GM18868 (cell line): ENCODE results near the gene HTR5A.
"Not testable (repeated sequence)": the region's sequence is repeated elsewhere in the genome, so short reads cannot be mapped to it uniquely, and the experiment has no call there.

Experiments used
- ATAC-seq: cut with Tn5 transposase; IDR thresholded peaks from one replicate; pipeline ENCODE4 v1.9.1; 2021; ENCODE audit warnings: mild to moderate bottlenecking, moderate library complexity; ENCODE audit not compliant: unreplicated experiment

Gene HTR5A

DNA sequence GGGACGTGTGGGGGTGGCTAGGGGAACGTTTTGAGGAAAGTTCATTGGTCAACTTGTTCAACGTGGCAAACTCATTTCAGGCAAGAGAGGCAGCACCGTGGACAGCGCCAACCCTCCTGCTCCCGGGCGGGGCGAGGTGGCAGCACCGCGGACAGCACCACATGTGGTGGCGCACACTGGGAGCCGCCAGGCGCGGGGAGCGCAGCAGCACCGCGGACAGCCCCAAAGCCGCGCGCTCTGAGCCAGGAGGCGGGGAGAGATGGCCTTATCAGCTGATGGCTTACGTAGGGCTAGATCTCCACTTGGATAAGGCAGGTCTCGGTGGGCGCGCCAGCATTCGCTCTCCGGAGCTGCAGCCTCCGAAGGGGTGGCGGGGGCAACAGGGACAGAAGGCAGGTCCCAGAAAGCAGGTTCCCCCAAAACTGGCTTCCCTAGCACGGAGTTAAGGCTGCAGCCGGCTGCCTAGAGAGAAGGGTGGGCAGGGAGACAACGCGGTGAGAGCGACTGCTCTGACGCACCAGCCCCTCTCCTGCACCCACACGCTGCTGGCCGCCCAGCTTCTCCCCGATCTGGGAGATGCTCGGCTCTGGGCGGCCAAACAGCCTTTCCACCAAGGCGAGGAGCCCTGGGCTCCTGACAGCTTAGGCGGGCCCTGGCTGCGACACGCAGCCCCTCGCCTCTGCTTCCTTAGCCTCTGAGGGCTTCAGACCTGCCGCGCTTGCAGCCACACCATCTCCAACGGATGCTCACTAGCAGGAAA, at the start of gene HTR5A:
HTR5A (plus strand) TSS at position 333 of the 760 bp plus-strand sequence. CDS start 576 bp downstream, outside the sequence.
- peak; percentile 99 for ATAC-seq

DNA sequence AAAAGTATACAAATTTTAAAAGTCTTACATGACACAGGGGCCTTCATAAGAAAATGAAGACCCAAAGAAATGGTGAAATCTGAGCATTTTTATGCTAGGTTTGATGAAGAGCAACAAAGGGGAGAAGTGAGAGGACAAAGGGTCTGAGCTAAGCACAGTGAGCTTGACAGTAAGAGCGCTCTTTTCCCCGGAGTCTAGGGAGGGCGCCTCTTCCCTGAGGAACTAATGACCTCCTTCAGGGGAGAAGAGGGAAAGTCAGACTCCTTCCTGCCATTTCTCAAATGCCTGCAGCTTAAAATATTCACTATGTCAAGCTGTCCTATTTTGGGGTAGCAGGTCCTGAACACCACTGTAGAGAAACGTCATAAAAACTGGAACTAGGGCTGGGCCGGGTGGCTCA, 49.1 kb upstream of the HTR5A start:
- ATAC-seq, result no peak

DNA sequence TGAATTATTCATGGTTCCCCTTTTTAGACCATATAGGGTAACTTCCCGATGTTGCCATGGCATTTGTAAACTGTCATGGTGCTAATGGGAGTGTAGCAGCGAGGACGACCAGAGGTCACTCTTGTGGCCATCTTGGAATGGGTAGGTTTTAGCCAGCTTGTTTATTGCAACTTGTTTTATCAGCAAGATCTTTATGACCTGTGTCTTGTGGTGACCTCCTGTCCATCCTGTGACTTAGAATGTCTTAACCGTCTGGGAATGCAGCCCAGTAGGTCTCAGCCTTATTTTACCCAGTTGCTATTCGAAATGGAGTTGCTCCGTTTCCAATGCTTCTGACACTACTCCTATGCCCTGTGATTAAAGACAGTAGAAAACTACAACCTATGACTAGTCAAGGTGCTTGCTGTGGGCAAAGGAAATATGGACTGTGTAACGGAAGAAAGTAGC, 48.4 kb upstream of the HTR5A start:
- no peak for ATAC-seq

DNA sequence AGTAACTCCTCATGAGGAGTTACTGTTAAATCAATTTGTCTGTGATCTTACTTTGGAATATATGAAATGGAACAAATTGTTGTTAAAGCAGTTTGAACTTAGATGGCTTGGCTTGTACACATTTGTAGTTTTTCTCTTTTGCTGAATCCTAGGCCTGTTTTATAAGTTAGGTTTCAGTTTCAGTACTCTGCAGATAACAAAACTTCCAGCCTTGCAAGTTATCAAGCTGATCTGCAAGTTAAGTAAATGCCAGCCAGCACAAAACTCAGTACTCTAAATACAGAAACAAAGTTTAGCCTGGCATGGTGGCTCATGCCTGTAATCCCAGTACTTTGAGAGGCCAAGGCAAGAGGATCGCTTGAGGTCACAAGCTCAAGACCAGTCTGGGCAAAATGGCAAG, 42.2 kb upstream of the HTR5A start:
- no peak for ATAC-seq

DNA sequence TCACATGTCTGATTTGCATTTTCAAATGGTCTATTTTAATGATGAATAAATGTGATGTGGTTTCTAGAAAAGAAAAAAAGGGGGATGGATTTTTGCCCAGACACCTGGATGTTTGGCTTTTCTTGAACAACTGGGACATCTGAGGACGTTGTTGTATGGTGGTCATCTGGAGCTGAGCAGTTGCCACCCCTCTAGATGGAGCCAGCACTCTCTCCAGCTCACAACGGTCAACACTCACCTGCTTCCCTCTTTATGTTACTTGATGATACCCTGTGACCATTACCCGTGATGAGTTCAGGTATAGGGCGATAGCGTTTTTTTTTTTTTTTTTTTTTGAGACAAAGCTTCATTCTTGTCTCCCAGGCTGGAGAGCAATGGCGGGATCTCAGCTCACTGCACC, 37.1 kb upstream of the HTR5A start:
- ATAC-seq, result no peak

DNA sequence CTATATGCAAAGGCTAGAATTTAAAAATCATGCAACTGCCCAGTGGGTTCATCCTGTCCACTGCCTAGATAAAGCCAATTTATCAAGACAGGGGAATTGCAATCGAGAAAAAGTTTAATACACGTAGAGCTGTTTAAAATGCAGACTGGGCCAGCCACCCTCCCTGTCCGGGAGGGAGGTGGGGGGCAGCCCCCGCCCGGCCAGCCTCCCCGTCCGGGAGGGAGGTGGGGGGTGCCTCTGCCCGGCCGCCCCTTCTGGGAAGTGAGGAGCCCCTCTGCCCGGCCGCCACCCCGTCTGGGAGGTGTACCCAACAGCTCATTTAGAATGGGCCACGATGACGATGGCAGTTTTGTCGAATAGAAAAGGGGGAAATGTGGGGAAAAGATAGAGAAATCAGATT, 35.6 kb upstream of the HTR5A start:
- ATAC-seq, result not testable (repeated sequence)

DNA sequence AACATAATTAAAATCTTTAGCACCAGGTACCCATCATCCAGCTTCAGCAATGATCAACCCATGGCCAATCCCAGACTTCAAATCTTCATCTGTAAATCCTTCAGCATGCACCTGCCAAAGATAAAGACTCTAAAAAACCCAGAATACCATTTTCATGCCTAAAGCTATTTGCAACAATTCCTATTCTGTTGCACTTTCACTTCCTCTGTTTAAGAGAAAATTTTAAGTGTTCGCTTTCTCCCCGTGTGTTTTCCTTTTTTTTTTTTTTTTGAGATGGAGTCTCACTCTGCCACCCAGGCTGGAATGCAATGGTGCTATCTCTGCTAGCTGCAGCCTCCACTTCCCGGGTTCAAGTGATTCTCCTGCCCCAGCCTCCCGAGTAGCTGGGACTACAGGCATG, 31.8 kb upstream of the HTR5A start:
- no peak for ATAC-seq

DNA sequence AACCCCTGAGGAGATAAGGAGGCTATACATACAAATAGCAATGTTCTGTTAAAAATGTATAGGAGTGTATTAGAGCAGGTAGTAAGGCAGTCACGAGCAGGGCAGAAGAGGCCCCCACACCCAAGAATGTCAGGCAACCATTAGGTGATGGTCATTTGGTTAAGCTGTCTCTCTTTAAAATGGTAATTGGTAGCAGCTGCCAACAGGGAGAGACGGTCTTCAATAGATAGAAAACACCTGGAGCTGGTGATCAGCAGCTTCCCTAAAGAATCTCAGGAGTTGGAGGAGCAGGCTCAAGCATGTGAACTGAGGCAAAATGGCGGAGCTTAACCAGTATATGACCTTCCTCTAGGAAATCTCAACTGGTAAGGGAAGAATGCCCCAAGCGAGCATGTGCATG, 26.4 kb upstream of the HTR5A start:
- ATAC-seq, result no peak

DNA sequence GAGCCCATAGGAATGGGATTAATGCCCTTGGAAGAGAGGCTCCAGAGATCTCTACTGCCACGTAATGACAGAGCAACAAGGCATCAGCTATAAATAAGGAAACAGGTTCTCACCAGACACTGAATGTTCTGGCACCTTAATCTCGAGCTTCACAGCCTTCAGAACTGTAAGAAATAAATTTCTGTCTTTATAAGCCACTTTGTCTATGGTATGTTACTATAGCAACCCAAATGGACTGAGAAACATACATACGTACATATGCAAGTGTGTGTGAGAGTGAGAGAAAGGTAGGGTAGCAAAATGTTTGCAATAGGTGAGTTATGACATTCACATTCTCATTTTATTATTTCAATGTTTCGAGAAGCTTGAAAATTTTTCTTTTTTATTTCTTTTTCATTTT, 22.1 kb upstream of the HTR5A start:
- ATAC-seq, result no peak

DNA sequence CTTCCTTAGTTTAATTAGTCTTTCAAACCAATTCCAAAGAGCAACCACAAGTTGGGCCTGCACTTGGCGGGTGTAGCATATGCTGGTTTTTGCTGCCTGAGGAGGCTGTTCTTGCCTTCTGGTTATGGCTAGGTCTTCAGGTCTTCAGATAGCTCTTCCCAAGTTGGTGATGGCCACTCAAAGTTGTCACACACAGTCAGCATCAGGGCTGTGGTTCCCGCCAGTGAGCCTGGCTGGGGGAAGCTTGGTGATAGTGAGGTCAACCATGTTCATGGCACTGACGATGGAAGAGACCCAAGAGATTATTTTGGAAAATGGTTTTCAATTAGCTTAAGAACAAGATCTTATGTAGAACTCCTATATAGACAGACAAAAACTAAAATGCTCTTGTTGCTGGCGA, 18.8 kb upstream of the HTR5A start:
- ATAC-seq, result no peak

DNA sequence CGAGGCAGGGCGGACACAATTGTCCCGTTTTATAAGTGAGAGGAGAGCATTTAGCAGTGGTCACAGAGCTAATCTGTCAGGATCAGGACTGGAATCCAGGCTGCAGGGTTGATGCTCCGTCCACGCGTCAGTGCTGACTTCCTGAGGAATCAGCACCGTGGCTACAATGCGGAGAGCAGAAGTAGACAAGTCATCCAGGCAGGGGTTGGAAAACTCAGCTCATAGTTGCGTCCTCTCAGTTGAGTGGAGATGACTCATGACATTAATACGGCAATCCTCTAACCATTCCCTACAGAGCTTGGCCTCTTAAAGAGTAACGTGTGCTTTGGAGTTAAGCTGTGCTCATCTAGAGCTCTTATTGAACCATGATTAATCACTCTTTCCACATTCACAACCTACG, 17.1 kb upstream of the HTR5A start:
- no peak for ATAC-seq

DNA sequence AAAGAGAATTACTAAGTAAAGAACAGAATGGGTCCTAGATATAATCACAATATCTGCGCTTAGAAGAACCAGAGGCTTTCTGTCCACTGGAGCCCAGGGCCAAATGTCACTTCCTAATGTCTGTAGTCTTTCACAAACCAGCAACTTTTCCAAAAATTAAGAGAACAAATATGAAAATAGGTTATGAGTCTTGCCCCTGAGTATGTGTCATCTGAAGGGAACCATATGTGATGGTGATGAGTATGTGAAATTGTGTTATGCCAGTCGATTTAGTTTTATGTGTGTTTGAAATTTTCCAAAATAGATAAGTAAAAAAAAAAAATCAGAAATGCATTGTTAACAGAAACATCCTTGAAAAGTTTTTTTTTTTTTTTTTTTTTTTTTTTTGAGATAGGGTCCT, 15.4 kb upstream of the HTR5A start:
- ATAC-seq, result no peak

DNA sequence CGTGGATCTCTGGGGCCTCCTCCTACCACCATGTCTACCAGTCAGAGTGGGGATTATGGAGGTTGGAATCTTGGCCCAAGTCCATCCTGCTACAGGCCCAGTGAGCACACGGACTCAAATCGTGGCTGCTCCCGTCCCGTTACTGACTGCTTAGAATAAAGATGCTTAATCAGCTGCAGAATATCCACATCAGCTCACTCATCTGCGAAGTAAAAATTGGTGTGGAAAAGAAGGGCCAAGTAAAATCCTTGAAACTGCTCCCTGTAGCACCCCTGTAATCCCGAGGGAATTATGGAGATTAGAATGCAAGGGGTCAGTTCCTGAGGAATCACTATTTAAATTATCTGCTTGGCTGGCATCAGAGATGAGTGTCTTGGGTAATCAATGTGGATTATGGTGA, 13.0 kb upstream of the HTR5A start:
- ATAC-seq, result no peak

DNA sequence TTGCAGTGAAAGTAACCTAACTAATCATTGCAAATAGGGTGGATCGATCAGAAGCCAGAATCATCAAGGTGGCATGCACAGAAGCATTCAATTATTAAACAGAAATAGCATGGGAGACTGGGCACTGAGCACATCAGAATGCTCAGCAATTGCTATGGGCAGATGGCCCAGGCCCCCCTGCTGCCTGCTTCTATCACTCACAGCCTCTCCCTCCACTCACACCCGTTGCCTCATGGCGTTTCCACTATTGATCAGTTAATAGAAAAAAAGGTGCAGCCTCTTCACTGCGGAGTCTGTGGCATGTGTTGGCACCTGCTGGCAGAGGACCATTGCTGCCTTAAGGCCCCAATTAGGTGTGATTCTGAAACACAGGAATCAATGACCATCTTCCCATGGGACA, 11.2 kb upstream of the HTR5A start:
- no peak for ATAC-seq

DNA sequence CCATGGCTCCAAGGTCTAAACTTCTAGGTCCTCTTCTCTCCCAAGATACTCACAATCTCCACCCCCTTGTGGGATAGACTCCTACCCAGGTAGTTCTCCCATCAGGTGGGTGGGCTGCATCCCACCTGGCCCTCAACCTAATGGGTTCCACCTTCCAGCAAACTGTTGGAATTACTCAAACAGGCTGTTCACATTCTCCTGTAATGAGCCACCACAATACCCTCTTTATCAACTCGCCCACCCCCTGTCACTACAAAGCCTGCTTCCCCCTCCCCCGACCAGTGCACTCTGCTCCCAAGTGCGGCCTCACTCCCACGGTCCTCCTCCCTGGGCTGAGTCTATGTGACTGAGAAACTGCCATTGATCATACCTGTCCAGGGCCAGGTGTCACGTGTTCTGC, 10.4 kb upstream of the HTR5A start:
- no peak for ATAC-seq

DNA sequence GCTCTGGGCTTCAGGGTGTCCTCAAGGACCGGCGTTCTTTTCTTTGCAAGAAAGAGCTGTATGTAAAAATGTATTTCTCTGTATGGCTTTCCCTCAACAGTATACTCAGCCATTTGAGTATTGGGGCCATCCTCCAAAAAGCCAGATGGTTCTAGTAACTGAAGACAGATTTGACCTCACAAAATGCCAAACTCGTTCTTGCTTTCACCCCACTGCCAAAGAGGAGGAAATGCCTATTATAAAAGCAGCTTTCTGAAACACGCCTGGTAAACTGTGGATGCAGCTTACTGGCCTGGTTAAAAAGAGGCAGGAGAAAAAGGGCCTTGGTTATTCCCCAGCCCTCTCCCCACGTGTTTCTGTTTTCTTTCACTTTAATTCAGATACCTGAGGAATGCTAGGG, 7.7 kb upstream of the HTR5A start:
- no peak for ATAC-seq

DNA sequence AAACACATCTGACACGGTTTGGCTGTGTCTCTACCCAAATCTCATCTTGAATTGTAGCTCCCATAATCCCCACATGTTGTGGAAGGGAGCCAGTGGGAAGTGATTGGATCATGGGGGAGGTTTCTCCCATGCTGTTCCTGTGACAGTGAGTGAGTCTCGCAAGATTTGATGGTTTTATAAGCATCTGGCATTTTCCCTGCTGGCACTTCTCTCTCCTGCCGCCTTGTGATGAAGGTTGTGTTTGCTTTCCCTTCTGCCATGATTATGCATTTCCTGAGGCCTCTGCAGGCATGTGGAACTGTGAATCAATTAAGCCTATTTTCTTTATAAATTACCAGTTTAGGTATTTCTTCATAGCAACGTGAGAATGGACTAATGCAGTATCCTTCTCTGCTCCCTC, 5.9 kb upstream of the HTR5A start:
- ATAC-seq, result no peak

DNA sequence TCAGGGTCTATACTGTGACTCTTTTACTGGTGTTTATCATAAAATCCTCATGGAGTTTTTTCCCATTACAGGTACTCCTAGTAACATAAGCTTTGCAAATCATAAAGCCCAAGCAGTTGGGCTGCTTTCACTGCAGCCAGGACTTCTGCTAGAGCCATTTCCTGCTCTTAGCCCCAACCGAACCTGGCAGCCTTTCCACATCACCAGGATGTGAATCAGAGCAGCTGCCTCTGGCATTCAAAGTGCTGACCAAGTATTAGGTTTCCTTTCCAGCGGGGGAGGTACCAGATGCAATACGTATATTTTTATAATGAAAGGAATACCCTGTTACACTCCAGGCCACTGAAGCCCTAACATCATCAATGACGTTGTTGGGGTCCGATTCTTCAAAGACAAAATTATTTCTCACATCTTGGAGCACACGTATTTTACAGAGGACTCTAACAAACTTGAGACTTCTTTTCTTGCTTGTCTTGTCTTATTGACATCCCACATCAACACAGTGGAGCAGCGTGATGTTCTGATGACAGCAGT, 3.6 kb upstream of the HTR5A start:
- no peak for ATAC-seq

DNA sequence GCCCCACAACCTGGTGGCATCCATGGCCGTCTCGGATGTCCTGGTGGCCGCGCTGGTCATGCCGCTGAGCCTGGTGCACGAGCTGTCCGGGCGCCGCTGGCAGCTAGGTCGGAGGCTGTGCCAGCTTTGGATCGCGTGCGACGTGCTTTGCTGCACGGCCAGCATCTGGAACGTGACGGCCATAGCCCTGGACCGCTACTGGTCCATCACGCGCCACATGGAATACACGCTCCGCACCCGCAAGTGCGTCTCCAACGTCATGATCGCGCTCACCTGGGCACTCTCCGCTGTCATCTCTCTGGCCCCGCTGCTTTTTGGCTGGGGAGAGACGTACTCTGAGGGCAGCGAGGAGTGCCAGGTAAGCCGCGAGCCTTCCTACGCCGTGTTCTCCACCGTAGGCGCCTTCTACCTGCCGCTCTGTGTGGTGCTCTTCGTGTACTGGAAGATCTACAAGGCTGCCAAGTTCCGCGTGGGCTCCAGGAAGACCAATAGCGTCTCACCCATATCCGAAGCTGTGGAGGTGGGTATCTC, 1.1 kb downstream of the HTR5A start:
- no peak for ATAC-seq

DNA sequence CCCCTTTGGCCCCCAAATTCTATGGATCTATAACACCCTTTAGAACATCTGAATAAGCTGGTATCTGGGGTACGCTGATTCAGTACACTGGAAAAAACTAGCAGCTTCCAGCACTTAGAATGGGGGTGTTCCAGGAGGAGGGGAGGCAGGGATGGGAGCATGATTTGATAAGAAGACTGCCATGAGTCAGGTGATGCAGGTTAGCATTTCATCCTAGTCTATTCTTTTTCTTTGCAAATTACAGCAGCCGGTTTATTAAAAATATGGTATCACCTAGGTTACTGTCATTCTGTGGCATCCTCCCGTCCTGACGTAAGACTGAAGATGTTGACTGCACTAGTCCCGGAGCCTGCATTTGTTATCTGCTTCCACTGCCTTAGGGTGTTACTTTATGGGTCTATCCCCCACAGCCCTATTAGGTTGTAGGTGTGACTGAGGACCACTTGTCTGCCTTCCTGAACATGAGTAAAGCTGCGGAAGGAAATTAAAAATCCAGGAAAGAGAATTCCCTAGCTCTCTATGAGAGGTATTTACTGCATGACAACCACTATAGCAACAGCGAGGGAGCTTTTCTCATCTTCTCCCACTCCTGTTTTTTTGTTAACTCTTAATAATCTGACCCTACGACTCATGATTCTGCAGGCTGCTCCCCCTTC, 1.9 kb downstream of the HTR5A start:
- ATAC-seq, result no peak

DNA sequence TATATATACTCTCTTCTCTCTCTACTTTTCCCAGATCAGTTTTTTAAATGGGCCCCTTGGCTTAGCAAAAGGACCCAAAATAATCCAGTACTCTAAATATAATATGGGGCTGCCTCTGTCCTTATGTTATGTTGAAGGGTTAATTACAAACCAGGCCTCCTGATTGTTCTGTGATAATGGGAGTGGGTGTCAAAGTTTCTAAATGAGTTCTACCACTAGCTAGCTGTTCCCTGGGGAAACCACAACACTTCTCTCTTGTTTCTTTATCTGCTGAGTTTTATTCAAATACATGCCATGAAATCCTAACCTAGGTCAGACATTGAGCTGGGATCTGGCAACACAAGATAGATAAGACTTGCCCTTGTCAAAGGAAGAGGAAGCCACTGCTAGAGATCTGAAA, 3.8 kb downstream of the HTR5A start:
- no peak for ATAC-seq

DNA sequence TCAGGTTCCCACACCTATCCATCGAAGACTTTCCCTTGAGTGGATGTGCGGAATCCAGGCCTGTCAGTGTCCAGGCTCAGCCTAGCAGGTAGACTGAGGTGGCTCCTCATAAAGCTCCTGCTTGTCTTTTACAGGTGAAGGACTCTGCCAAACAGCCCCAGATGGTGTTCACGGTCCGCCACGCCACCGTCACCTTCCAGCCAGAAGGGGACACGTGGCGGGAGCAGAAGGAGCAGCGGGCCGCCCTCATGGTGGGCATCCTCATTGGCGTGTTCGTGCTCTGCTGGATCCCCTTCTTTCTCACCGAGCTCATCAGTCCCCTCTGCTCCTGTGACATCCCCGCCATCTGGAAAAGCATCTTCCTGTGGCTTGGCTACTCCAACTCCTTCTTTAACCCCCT, 13.9 kb downstream of the HTR5A start:
- ATAC-seq, result no peak
